LNCaP clone FGC (cell line): ENCODE measurements around the gene GATA6.

Experiments used
- DNase-seq: peaks from one replicate; pipeline ENCODE4 v3.0.0-alpha.2; 2011; ENCODE audit warnings: low read depth
- H3K4me3 ChIP-seq: 2 replicates; pipeline ENCODE4 v1.5.1; 2011; ENCODE audit warnings: mild to moderate bottlenecking, low read depth, low read length, control low read depth
- CTCF ChIP-seq: IDR thresholded peaks from 2 replicates; pipeline ENCODE4 v1.5.1; 2012; ENCODE audit warnings: mild to moderate bottlenecking; ENCODE audit not compliant: control insufficient read depth, insufficient read depth; ENCODE audit errors: extremely low read depth

Gene GATA6

DNA sequence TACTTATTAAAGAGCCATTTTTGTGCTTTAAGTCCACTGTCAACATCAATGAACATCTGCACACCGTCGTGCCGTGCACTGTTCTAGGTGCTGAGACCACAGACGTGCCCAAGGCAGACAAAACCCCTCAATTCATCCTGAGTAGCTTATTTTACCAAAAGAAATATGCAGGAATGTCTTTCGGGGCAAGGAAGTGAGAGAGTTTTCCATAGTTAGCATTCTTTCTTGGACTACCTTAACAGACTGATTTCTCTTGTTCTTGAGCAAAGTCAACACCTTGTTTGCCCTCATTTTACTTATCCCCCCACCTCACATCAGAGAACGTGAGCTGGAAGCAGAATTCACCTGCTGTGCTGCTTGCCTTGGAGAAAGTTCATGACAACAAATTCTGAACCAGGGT is 69.3 kb downstream of the GATA6 start:
- no peak for TF ChIP-seq CTCF
- no peak for DNase-seq
- H3K4me3 ChIP-seq, result no peak overlapping the region

- TF ChIP-seq CTCF, result no peak
- peak; percentile 81 for DNase-seq
- no peak overlapping the region for H3K4me3 ChIP-seq
Measured at GRCh38 chr18:22241921-22242361, 72.6 kb downstream of the GATA6 start.

- TF ChIP-seq CTCF, result no peak
Measured at GRCh38 chr18:22243513-22243912, 74.1 kb downstream of the GATA6 start.

DNA sequence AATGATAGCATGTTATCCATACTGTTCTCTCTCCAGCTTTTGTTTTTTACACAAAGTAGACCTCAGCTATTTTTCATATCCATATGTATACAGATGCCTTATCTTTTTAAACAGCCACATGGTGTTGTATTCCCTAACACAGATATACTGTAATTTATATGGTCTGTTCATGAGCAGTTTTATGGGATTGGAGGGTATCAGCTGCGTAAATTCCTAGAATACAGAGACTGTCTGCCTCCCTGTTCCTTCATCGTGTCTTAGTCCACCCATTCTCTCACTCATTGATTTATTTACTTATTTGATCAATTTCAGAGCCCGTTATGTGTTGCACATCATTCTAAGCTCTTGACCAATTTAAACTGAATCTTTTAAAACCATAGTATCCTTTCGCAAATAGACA is 80.6 kb downstream of the GATA6 start:
- TF ChIP-seq CTCF, result no peak
- no peak for DNase-seq
- H3K4me3 ChIP-seq, result no peak overlapping the region

More at GRCh38 chr18:22243513-22243912, 74.1 kb downstream of the GATA6 start:
- H3K4me3 ChIP-seq, result no peak overlapping the region
- no peak for DNase-seq

- DNase-seq, result no peak
- no peak overlapping the region for H3K4me3 ChIP-seq
- no peak for TF ChIP-seq CTCF
Measured at GRCh38 chr18:22250591-22250996, 81.2 kb downstream of the GATA6 start.
